ENCODE results near the gene CELA3A. TPM values are rescaled to one million over a fixed set of nuclear protein-coding genes. Genes with fewer than 3 reads are reported as not detected.
"Not testable (repeated sequence)": the region's sequence is repeated elsewhere in the genome, so short reads cannot be mapped to it uniquely, and the experiment has no call there.

Gene CELA3A
- total and polyA plus RNA-seq, 8 donors, result 17,183 to 55,024 (median 32,768) TPM

- WGBS, 2 donors, result 61 to 65% methylated on average over 8 of the region's 8 CpGs
- H3K4me3 ChIP-seq, result no peak overlapping the region
- FAIRE-seq (no peak), DNase-seq (no peak), ATAC-seq (peak in 3 of 4 donors; percentile 30 to 65 (median 65))
- peak overlapping the region in 2 of 4 donors; percentile 52 to 57 for H3K27ac ChIP-seq
- peaks cover 0 to 18% (median 7%) of the 10 kb centered on the region in 3 donors for H3K36me3 ChIP-seq
- intact Hi-C loops (cut with DNase I), result no loop called here
- no peaks in the 10 kb centered on the region for H3K9me3 ChIP-seq
- no peaks in the 10 kb centered on the region for H3K4me1 ChIP-seq
- no peaks in the 10 kb centered on the region for H3K27me3 ChIP-seq
- TF ChIP-seq CTCF (IDR thresholded peaks at IDR 0.05), result no peak
These were observed 29.9 kb downstream of the CELA3A start for GRCh38 chr1:22031214-22031962.

GRCh38 chr1:22034834-22035233, 33.4 kb downstream of the CELA3A start:
- H3K27me3 ChIP-seq; H3K4me3 ChIP-seq; intact Hi-C loops (cut with DNase I); ATAC-seq; FAIRE-seq; H3K27ac ChIP-seq; H3K4me1 ChIP-seq; DNase-seq; H3K9me3 ChIP-seq: not testable (repeated sequence)
- H3K36me3 ChIP-seq, result peaks cover 0 to 15% (median 7%) of the 10 kb centered on the region in 3 donors
- WGBS, 2 donors, result 80 to 93% methylated on average over 5 of the region's 5 CpGs

- no peak overlapping the region for H3K4me3 ChIP-seq
- DNase-seq, result no peak
- no peaks in the 10 kb centered on the region for H3K4me1 ChIP-seq
- no peaks in the 10 kb centered on the region for H3K27me3 ChIP-seq
- intact Hi-C loops (cut with DNase I), result no loop called here
- H3K27ac ChIP-seq, result no peak overlapping the region
- H3K36me3 ChIP-seq, result no peaks in the 10 kb centered on the region
- TF ChIP-seq CTCF (IDR thresholded peaks at IDR 0.05), result no peak
- no peak for ATAC-seq
- no peaks in the 10 kb centered on the region for H3K9me3 ChIP-seq
- 65 to 77% methylated on average over 7 of the region's 7 CpGs for WGBS, 2 donors
- FAIRE-seq, result no peak
These were observed 36.1 kb downstream of the CELA3A start for GRCh38 chr1:22037520-22037919.

- 72 to 98% methylated on average over 5 of the region's 5 CpGs for WGBS, 2 donors
- Histone ChIP-seq H3K36me3 (no peaks in the 10 kb centered on the region), H3K27ac (no peak overlapping the region), H3K4me1 (no peaks in the 10 kb centered on the region), H3K4me3 (no peak overlapping the region), H3K27me3 (no peaks in the 10 kb centered on the region), H3K9me3 (no peaks in the 10 kb centered on the region)
- no peak for FAIRE-seq
- no peak for TF ChIP-seq CTCF (IDR thresholded peaks at IDR 0.05)
- ATAC-seq, result peak in 3 of 4 donors; percentile 25 to 48 (median 25)
- DNase-seq, result no peak
- intact Hi-C loops (cut with DNase I), result no loop called here
These were observed 36.6 kb downstream of the CELA3A start for GRCh38 chr1:22038036-22038435.

- H3K27ac ChIP-seq, result peak overlapping the region in 3 of 4 donors; percentile 2 to 8 (median 5)
- H3K9me3 ChIP-seq, result no peaks in the 10 kb centered on the region
- FAIRE-seq, result no peak
- H3K27me3 ChIP-seq, result no peaks in the 10 kb centered on the region
- H3K4me1 ChIP-seq, result no peaks in the 10 kb centered on the region
- 47 to 59% methylated on average over 6 of the region's 6 CpGs for WGBS, 2 donors
- H3K36me3 ChIP-seq, result no peaks in the 10 kb centered on the region
- peak in 4 of 6 donors; percentile 40 to 55 (median 52) for DNase-seq
- H3K4me3 ChIP-seq, result no peak overlapping the region
- TF ChIP-seq CTCF (IDR thresholded peaks at IDR 0.05), result no peak
- intact Hi-C loops (cut with DNase I), result no loop called here
- peak; percentile 47 to 90 (median 84) for ATAC-seq
These were observed 38.3 kb downstream of the CELA3A start for GRCh38 chr1:22039594-22040285.
